GM19463 (cell line): ENCODE results near the gene INSRR.

Experiments
- ATAC-seq: cut with Tn5 transposase; IDR thresholded peaks from one replicate; pipeline ENCODE4 v1.9.1; 2021; ENCODE audit warnings: mild to moderate bottlenecking, moderate library complexity; ENCODE audit not compliant: unreplicated experiment

Gene INSRR

DNA sequence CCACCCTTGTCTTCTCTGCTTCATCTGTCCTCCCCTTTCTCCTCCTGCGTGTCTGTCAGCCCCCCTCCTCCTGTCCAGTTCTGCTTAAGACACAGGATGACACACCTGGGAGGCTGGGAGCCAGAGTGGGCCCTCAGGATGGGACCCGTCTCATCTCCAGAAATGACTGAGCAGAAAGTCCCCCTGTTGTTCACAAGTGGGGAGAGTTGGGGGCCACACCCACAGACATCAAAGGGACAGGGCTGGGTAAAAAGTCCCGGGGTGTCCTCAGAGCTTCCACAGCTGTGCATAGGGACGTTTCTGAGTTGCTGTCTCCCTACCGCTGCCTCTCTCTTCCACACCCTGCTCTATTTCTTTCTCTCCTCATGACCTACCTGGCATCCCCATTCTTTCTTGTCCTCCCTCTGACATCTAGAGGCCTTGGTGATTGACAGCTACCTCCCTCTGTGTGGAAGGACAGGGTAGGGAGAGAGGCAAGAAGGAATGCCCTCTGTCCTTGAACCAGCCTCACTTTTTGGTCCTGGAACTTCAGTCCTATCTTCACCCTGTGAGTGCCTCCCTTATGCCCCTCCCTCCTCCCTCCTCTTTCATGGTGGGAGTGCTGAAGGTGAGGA lies 22.8 kb downstream of the INSRR start:
- peak; percentile 79 for ATAC-seq

DNA sequence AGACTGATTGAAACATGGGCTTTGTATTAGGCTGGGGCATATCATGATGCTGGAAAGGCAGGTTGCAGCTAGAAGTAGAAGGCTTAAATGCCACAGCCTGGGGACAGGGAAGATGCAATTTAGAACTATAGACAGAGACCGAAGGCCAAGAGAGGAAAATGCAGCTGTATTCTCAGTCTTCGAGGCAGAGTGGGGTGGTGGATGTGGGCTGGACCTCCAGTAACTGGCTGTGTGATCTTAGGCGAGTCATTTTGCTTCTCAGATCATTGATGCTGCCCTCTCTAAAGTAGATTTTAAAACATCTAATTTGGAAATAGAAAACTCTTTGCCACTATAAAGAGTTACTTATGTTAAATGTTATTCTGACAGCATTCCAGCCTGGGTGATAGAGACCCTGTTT lies 24.6 kb downstream of the INSRR start:
- no peak for ATAC-seq

DNA sequence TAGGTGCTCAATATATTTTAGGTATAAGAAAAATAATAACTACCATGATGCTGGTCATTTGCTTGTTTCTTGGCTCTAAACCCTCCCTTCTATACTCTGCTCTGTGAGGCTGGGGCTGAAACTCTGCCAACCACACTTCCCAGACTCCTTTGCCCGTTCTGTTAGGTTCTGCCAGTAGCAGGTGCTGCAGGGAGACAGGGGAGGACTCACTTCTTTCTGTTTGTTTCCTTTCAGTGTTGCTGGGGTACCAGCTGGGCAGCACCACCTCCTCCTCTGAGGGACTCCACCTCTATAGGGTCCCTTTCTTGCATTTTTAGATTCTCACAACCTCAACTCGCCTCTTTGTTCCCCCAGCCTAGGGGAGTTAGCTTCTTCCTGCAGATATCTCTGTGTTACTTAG lies 25.3 kb downstream of the INSRR start:
- no peak for ATAC-seq

DNA sequence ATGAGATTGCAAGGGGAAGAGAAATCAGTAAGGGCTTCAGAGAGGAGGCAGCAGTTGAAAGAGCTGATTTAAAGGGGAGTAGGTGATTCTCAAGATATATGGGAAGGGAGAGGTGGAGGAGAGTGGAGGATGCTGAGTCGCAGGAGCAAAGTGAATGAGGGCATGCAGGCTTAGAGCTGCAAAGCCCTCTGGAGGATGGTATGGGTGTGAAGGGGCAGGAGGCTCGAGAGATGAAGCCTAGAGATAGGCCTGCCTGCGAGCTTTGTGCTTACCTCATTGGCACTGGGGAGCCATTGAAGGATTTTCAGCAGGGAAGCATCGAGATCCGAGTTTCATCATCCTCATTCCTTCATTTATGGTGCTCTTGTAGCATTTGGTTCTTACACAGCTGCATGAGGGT lies 26.5 kb downstream of the INSRR start:
- ATAC-seq, result no peak

DNA sequence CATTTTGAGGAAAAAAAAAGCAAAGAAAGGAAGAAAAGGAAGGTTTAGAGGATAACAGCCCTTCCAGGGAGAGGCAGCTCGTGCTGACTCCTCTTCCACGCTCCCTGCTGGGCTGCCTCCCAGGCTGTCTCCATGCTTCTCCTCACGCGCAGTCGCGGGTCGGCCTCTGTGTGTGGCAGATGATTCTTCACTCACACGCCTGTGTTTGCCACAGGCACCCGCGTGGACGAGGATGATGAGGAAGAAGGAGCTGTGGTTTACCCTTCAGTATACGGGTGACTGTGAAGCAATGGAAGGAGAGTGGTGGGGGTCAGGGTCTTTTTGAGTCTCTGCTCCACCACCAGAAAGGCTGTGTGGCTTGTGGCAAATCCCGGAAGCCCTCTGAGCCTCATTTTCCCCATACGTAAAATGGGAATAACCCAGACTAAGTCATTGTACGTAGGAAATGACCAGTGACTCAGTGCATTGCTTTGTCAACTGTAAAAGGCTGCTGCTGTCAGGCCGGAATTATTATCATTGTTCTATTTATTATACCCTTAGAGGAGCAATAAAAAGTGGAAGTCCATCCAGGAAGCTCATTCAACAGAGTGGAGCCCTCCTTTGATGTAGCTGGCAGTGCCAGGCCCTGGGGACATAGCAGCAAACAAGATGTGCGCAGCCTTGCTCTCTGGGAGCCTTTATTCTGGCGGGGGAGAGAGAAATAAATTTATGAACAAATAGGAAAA lies 30.4 kb downstream of the INSRR start:
- no peak for ATAC-seq

DNA sequence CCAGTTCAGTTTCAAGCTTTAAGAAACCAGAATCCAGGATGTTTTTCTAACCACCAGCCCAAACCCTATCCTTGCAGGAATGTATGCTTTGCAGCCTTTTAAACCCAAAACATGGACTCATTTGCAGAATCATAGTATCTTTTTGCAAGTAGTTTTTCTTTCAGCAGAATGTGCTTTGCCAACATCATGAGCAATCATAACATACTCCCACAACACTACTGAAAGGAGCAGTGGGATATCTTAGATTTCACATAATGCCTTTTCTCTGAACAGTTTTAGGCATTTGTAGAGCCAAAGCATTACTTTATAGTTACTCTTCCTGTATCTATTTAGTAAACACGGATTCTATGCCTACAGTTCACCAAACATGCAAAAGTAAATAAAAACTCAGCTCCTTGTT lies 32.3 kb downstream of the INSRR start:
- ATAC-seq, result no peak

DNA sequence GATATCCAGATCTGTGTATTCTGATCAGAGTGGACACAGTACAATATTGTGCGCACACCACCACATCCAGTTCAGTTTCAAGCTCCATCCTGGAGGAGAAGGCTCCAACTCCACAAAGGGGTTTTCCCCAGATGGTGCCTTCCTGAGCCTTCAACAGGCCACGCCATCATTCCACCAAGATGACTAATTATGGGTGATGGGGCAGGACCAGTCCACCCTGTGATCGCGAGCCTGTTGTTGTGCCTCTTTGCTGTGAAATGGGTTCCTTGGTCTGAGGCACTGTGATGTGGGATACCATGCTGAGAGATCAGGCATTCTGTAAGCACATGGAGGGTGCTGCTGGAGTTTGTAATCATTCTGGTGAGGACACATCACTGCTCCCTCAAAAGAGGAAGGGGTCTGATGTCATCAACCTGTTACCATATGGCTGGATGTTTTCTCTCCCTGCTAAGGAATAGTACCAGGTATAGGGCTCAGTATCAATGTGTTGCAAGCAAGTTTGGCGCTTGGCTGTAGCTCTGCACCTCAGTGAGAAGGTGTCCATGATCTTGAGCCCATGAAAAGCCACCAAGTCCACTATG lies 35.6 kb downstream of the INSRR start:
- no peak for ATAC-seq

- ATAC-seq, result no peak
Observed at GRCh38 chr1:156822680-156823079, 36.2 kb downstream of the INSRR start.

GRCh38 chr1:156821801-156822200 lies 37.1 kb downstream of the INSRR start:
- no peak for ATAC-seq

DNA sequence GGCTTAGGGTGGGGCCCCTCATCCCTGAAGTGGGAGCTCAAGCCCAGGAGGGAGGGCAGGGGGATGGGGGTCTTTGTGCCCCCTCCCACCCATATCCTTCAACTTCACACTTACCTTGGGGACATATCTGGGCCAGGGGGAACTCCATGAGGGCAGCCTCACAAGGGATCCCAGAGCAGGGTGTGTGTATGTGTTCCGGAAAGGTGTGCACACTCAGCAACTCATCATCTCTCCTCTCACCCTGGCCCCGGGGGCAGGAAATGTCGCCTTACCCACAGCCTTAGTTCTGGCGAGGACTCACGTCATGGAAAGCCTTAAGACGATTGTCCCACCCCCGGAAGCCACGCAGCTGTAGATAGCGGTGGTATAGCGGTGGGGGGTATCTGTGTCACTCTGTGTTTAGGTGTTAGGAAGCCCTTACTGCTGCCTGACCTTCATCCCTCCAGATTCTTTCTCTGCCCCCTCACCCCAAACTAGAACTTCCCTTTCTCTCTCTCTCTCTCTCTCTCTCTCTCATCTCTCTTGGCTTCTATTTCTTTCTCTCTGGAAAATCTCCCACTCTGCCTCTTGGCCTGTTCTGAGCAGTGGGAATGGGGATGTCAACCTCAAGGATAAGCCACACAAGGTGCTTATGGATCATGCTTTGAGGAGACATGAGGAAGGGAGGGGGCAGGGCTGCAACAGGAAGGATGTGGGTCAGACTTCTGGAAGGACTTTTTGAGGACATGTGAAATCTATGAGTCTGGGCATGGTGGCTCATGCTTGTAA lies 42.2 kb downstream of the INSRR start, which contains the start of gene SH2D2A:
TSS of gene SH2D2A (minus strand) at position 288 of the 768 bp plus-strand sequence. CDS start at position 148, 140 bp downstream.
- ATAC-seq, result peak; percentile 80

DNA sequence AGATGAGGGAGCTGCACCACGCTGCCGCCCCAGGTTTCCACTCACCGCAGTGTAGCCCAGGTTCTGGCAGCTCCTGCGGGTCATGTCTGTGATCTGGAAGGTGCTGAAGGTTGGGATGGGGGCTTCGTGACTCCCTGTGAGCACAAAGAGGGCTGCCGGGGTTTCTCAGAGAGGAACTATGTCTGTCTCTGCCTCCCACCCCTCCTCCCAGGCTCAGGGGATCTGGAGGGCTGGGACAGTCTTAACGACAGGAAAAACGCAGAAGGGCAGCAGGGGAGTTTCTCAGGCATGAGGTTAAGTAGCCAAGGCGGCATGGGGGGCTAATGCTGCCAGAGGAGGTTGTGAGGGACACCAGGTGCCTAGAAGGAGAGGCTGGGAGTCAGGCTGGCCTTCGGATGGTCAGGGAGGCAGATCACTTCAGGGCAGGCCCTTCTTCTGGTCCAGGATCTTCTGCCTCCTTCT lies 42.9 kb downstream of the INSRR start:
- ATAC-seq, result no peak

DNA sequence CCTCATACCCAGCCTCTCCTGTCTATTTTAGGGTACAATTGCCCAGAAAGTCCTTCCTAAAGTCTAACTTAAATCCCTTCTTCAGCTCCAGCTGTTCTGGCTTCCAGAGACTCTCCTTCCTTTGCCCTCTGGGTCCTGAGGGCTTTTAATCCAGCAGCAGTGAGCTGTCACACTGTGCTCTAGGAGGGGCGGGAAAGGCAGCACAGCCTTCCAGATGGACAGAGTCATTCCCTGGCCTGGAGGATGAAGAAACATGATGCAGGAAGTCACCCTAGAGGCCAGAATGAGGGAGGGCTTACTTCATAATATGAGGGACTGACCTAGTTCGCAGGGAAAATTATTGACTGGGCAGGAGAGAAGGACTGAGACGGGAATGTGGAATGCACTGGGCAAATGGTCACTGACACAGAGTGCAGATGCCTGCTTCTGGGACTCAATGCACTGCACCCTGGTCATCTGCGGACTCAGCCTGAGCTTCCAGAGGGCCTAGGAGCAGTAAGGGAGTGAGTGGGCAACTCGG lies 43.5 kb downstream of the INSRR start:
- ATAC-seq, result no peak

DNA sequence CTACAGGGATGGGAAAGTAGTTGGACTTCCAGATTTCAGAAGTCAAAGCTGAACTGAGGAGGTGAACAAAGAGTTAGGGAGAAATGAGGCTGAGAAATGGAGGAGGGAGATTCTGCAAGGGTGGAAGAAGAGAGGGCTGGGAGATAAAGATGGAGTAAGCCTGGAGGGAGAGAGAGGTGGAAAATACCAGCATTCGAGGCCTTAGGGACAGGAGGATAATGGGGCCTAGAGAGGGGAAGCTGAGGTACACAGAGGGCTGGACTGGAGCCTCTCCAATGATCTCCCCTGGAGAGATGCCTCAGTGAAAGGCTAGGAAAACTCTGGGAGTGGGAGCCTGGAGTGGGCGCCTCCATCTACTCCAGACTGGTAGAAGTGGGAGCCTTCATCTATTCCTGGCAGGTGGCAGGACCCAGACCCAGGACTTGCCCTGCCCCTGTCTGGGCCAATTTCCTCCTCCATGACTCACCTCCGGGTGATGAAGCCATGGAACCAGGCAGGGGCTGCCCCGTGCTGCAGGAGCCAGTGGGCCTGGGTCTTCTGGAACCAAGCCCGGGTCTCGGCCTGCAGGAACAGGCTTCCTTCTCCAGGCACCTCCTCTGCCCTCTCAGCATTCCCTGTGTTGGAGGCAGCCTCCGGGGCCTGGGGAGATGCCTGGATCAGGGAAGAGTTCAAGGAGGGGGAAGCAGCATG lies 44.2 kb downstream of the INSRR start:
- ATAC-seq, result no peak

- peak; percentile 58 for ATAC-seq
Observed at GRCh38 chr1:156813750-156814570, 45.0 kb downstream of the INSRR start.

GRCh38 chr1:156813298-156813697 lies 45.6 kb downstream of the INSRR start:
- ATAC-seq, result no peak

DNA sequence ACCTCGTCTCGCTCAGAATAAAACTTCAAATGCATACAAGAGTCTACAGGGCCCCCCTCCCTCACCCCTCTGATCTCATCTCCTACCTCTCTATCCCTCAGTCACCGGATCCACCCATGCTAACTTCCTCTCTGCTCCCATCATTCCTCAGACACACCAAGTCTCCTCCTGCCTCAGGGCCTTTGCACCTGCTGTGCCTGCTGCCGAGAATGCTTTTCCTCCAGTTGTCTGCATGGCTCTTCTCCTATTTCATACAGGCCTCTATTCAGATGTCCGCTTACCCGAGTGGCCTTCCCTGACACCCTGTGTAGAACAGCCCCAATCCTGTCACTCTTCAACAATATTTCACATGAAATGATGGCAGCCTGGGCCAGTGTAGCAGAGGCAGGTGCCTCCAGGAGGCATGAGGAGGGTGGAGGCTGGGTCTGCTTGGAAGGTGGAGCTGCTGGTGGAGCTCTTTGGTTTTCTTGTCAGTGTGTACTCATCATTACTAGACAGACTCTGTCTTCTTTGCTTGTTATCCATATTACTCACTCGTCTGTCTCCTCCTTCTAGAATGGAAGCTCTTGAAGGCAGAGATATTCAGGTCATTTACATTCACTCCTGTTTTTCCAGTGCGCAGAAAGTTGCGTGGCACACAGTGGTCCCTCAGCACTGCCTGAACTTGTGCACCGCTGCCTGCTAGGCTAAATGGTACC lies 46.5 kb downstream of the INSRR start:
- no peak for ATAC-seq

DNA sequence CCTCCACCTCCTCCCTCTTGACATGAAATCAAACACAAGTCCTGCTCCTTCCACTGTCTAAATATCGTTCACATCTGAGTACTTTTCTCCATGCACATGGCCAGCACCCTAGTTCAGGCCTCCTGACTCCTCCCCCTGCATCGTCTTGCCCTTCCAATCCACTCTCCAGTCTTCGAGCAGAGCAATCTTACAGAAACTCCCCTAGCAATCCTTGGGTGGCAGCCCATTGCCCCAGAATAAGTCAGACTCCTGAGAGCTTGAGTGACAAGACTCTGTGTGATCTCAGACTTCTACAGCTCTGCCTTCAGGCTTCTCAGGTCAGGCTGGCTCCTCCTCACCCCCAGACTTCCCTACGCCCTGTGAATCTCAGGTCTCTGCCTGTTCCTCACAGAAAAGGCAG lies 47.7 kb downstream of the INSRR start:
- no peak for ATAC-seq

GRCh38 chr1:156809711-156810366 lies 49.1 kb downstream of the INSRR start:
- ATAC-seq, result no peak

DNA sequence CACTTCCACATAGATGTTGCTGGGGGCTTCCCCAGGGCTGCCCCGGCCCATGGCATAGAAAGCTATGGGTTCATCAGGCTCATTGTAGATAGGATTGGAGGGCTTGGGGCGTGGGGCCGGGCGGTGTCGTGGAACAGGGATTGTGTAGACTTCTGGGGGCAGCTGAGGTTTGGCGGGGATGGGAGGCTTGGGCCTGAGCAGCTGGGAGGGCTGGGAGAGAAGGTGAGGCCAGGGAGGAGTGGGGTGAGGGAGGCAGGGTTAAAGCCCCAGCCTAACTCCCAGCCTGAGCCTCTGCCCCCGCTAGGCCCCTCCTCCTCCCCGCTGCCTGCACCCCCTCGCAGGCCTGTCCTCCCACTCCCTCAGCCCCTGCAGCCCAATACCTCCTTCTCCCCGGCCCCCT lies 49.6 kb downstream of the INSRR start:
- ATAC-seq, result no peak
